Psoas muscle (tissue), 8 donors: ENCODE measurements around the gene CYP51A1. TPM values are rescaled to one million over a fixed set of nuclear protein-coding genes. Genes with fewer than 3 reads are reported as not detected.

Source experiments
- ATAC-seq, 4 donors: fragments of 200-7000 bp; cut with Tn5 transposase; one replicate each; pipeline ENCODE4 v1.9.1; 2020; ENCODE audit warnings: moderate library complexity in 3 of 4, mild to moderate bottlenecking in 2 of 4
- DNase-seq, 2 donors: peaks; one replicate each; pipeline ENCODE4 v3.0.0-alpha.2; 2020
- H3K27ac ChIP-seq: fragments of 200-600 bp; one replicate; pipeline ENCODE4 v1.8.0; 2022
- H3K27me3 ChIP-seq, 3 donors: fragments of 200-600 bp in 1 of 3; one replicate each; pipeline versions ENCODE4 v1.6.1 to v1.8.0; 2013 to 2022; ENCODE audit warnings: low read length in 2 of 3, mild to moderate bottlenecking in 2 of 3, moderate library complexity in 1 of 3; ENCODE audit not compliant: insufficient read depth in 3 of 3
- H3K36me3 ChIP-seq, 2 donors: fragments of 200-600 bp in 1 of 2; one replicate each; pipeline versions ENCODE4 v1.6.1 to v1.8.0; 2013 to 2022; ENCODE audit warnings: low read depth in 1 of 2, mild to moderate bottlenecking in 1 of 2, moderate library complexity in 1 of 2; ENCODE audit not compliant: insufficient read depth in 1 of 2
- H3K4me1 ChIP-seq: fragments of 200-600 bp; one replicate; pipeline ENCODE4 v1.8.0; 2022
- H3K4me3 ChIP-seq: fragments of 200-600 bp; one replicate; pipeline ENCODE4 v1.8.0; 2022; ENCODE audit warnings: mild to moderate bottlenecking
- H3K9me3 ChIP-seq: fragments of 200-600 bp; one replicate; pipeline ENCODE4 v1.8.0; 2022
- WGBS, 3 donors: extraction: QIAGEN DNeasy Blood & Tissue Kit; methylation state at CpG; one replicate each; pipeline versions ENCODE4 v1.1.6 to v1.1.7; 2013; 5-methylcytosine and 5-hydroxymethylcytosine counted together
- intact Hi-C, 2 donors: fragments of 100-400 bp; cut with DNase I; formaldehyde crosslinking; loops; one replicate each; pipeline versions ENCODE4 v1.11.0 to v1.14.2; 2022
- polyA plus RNA-seq, 3 donors: library from polyadenylated mRNA; stranded (reverse); fragments of 200-250 nt; gene quantifications; one replicate each; pipeline ENCODE4 v1.2.3, GENCODE V29; 2013
- total RNA-seq, 4 donors: library from RNA; stranded (reverse); fragmentation: NEBNext Ultra II Directional in 2 of 4; extraction: Animal tissue kit (Norgen Biotek cat#: 25700) in 2 of 4; gene quantifications; one replicate each; pipeline versions ENCODE4 v1.2.1 to v1.2.4, GENCODE V29; 2021 to 2023
- TF ChIP-seq, protein P1 (sequence below): fragments of 200-600 bp; IDR thresholded peaks from one replicate; pipeline ENCODE4 v1.8.0; 2022; ENCODE audit warnings: antibody characterized with exemption
- donor health status: healthy with polysubstance abuse.
- donor health status: DM: no; HTN: no; CAD: no; lungs with moderate emphysema.
- donor health status: Bipolar disorder and iron deficiency.
- donor health status: healthy.
- donor health status: DM: yes; HTN: yes; CAD: no.
- donor health status: DM: no; HTN: no; CAD: no.
- donor health status: DM: no; HTN: no; CAD: no.
- donor health status: DM: yes; HTN: yes; CAD: no.

The CYP51A1 gene
- total and polyA plus RNA-seq, 7 donors = 4.2 to 23.9 (median 7.9) TPM

DNA sequence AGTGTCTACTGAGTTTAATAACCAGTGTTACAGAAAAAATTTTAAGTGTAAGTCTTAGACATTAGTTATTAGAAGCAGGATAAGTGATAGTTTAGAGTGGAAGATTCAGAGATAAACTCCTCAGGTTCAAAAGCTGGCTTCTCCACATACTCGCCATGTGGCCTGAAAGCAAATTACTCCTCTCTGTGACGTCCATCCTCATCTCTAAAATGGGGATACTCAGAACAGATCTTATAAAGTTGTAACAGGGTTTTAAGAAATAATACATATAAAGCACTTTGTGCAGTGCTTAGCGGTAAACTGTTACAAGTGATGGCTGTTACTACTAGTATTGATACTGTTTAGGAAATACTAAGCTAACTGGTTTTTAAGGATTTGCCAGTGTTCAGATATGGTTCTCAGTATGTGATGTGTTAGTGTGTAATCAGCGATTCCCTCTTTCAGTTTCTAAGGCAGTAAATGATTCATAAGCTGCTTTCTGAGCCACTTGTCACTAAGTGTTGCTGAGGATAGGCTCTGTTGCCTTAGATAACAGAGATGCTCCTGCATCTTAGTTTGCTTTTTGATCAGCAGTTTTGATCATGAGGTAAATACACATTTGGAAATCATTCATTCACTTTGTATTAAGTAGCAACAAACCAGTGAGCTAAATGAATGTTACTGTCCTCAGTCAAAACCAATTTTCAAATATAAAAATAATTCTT, 58.7 kb downstream of the CYP51A1 start:
- no peak for ATAC-seq
- 95 to 97% (median 95%) methylated on average over 4 of the region's 4 CpGs for WGBS, 3 donors

DNA sequence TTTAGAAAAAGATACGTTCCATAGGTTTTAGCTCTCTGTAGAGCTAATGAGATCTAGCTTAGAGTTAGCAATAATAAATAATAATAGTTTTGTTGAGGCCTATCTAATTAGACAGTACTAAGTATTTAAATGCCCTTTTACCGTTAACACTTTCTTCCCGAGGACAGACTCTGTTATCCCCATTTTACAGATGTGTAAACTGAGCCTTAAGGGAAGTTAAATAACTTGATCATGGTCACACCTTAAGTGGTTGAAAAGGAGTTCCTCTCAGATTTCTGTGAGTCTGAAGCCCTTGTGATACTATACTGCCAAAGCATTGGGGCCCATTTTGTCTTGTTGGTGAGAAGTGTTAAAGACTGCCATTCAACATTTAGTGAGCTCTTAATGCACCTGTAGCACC, 61.6 kb downstream of the CYP51A1 start:
- intact Hi-C loops = loop anchor here in 1 of 2 donors (10.0 kb wide), 1 partner anchor 432 kb away; no protein-coding TSS in a partner anchor
- H3K27me3 ChIP-seq = no peaks in the 10 kb centered on the region
- H3K9me3 ChIP-seq = no peaks in the 10 kb centered on the region
- WGBS, 3 donors = 97 to 99% (median 98%) methylated on average over 3 of the region's 3 CpGs
- peaks cover 0 to 97% of the 10 kb centered on the region in 2 donors for H3K36me3 ChIP-seq
- no peaks in the 10 kb centered on the region for H3K4me1 ChIP-seq
- H3K27ac ChIP-seq = no peak overlapping the region
- DNase-seq (no peak), ATAC-seq (no peak)
- TF ChIP-seq, protein P1, sequence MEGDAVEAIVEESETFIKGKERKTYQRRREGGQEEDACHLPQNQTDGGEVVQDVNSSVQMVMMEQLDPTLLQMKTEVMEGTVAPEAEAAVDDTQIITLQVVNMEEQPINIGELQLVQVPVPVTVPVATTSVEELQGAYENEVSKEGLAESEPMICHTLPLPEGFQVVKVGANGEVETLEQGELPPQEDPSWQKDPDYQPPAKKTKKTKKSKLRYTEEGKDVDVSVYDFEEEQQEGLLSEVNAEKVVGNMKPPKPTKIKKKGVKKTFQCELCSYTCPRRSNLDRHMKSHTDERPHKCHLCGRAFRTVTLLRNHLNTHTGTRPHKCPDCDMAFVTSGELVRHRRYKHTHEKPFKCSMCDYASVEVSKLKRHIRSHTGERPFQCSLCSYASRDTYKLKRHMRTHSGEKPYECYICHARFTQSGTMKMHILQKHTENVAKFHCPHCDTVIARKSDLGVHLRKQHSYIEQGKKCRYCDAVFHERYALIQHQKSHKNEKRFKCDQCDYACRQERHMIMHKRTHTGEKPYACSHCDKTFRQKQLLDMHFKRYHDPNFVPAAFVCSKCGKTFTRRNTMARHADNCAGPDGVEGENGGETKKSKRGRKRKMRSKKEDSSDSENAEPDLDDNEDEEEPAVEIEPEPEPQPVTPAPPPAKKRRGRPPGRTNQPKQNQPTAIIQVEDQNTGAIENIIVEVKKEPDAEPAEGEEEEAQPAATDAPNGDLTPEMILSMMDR = no peak
- H3K4me3 ChIP-seq = no peak overlapping the region

More for the DNA sequence above, 58.7 kb downstream of the CYP51A1 start:
- intact Hi-C loops = loop anchor here in 1 of 2 donors (10.0 kb wide), 1 partner anchor 429 kb away; no protein-coding TSS in a partner anchor
- no peaks in the 10 kb centered on the region for H3K4me1 ChIP-seq
- peaks cover 0 to 99% of the 10 kb centered on the region in 2 donors for H3K36me3 ChIP-seq
- no peaks in the 10 kb centered on the region for H3K27me3 ChIP-seq
- no peak overlapping the region for H3K27ac ChIP-seq
- DNase-seq = no peak
- H3K4me3 ChIP-seq = no peak overlapping the region
- H3K9me3 ChIP-seq = no peaks in the 10 kb centered on the region
- TF ChIP-seq, protein P1 = no peak

DNA sequence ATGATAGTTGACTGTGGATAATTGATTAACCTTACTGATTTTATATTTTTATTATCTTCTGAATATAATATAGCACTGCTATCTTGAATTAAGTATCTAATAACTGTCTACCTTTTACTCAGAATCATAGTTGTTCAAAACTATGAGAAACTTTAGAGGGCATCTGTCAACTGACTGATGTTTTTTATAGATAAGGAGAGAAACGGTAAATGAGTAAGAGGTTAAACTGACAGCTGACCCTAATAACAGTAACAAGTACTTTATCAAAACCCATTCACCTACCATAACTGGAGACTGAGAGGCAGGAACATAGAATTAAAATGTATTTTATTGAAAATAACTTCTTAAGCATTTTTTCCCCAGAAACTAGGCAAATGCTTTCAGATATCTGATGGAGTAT, 62.2 kb downstream of the CYP51A1 start:
- H3K36me3 ChIP-seq = peaks cover 0 to 97% of the 10 kb centered on the region in 2 donors
- no peaks in the 10 kb centered on the region for H3K4me1 ChIP-seq
- H3K27me3 ChIP-seq = no peaks in the 10 kb centered on the region
- intact Hi-C loops = loop anchor here in 1 of 2 donors (10.0 kb wide), 1 partner anchor 433 kb away; no protein-coding TSS in a partner anchor
- no peak overlapping the region for H3K27ac ChIP-seq
- DNase-seq = no peak
- H3K4me3 ChIP-seq = no peak overlapping the region
- ATAC-seq = no peak
- WGBS, 3 donors = 84 to 95% (median 86%) methylated on average over 1 of the region's 1 CpG
- TF ChIP-seq, protein P1 = no peak
- no peaks in the 10 kb centered on the region for H3K9me3 ChIP-seq

DNA sequence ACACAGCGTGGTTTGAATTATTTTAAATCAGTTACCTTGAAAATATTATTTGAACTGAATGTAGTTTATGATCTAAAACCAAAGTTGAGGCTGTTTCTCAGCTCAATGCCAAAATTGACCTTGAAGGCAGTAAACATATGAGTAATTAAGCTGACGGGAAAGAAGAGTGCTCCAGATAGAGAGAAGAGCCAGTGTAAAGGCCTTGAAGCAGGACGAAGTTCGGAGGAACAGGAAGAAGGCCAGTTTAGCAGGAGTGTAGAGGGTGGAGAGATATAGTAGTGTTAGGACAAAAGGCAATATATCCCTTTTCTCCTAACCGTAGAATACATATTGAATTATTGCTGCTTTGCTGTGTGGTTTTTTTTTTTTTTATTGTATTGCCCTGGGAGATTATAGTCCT, 63.2 kb downstream of the CYP51A1 start:
- Histone ChIP-seq H3K36me3 (peaks cover 0 to 97% of the 10 kb centered on the region in 2 donors), H3K27ac (no peak overlapping the region), H3K27me3 (no peaks in the 10 kb centered on the region), H3K9me3 (no peaks in the 10 kb centered on the region), H3K4me1 (no peaks in the 10 kb centered on the region), H3K4me3 (no peak overlapping the region)
- intact Hi-C loops = loop anchor here in 1 of 2 donors (10.0 kb wide), 1 partner anchor 434 kb away; no protein-coding TSS in a partner anchor
- TF ChIP-seq, protein P1 = no peak
- no peak for DNase-seq
- 82 to 89% (median 86%) methylated on average over 5 of the region's 5 CpGs for WGBS, 3 donors
- no peak for ATAC-seq
